H1 (cell line): ENCODE measurements around the gene TSPAN1. TPM values are rescaled to one million over a fixed set of nuclear protein-coding genes. Genes with fewer than 3 reads are reported as not detected.

ENCODE experiments used
- CTCF ChIA-PET: fragments of 300-600 bp; sonication (Branson Sonifier 250); formaldehyde crosslinking; loops from one replicate; lab custom pipeline; 2021; ENCODE audit not compliant: partially characterized antibody; lab: Charles Lee
- POLR2A ChIA-PET: fragments of 300-600 bp; sonication (Branson Sonifier 250); formaldehyde crosslinking; loops from one replicate; lab custom pipeline; 2021; ENCODE audit warnings: inconsistent platforms; ENCODE audit not compliant: partially characterized antibody; lab: Charles Lee
- DNase-seq, 2 experiments: peaks; one replicate each; pipeline versions ENCODE4 v3.0.0 to v3.0.0-alpha.2; 2010 to 2022; ENCODE audit warnings: low spot score in 2 of 2, low read depth in 1 of 2, mixed read lengths in 1 of 2
- FAIRE-seq: peaks from 2 replicates; lab custom pipeline; 2011; peaks lifted over from hg19 to GRCh38; lab: Jason Lieb, UNC
- H2AFZ ChIP-seq: 2 replicates; pipeline ENCODE4 v1.8.1; 2012; ENCODE audit warnings: low read length, inconsistent platforms
- H2AK5ac ChIP-seq: 2 replicates; pipeline ENCODE4 v1.6.1; 2013; ENCODE audit warnings: low read depth, low read length
- H2BK120ac ChIP-seq: replicated peaks from 2 replicates; pipeline ENCODE3; 2013; ENCODE audit warnings: low read depth, low read length, inconsistent platforms
- H2BK12ac ChIP-seq: 2 replicates; pipeline ENCODE4 v1.6.1; 2013; ENCODE audit warnings: low read depth, low read length
- H2BK15ac ChIP-seq: 2 replicates; pipeline ENCODE4 v1.6.1; 2013; ENCODE audit warnings: low read length
- H2BK20ac ChIP-seq: 2 replicates; pipeline ENCODE4 v1.6.1; 2013; ENCODE audit warnings: low read length
- H2BK5ac ChIP-seq: 2 replicates; pipeline ENCODE4 v1.6.1; 2013; ENCODE audit warnings: low read depth, low read length
- H3K14ac ChIP-seq: 2 replicates; pipeline ENCODE4 v1.6.1; 2013; ENCODE audit warnings: inconsistent platforms; ENCODE audit not compliant: insufficient read length
- H3K18ac ChIP-seq: 2 replicates; pipeline ENCODE4 v1.6.1; 2013; ENCODE audit warnings: low read length; ENCODE audit errors: extremely low read depth
- H3K23ac ChIP-seq: 2 replicates; pipeline ENCODE4 v1.6.1; 2013; ENCODE audit warnings: inconsistent platforms; ENCODE audit not compliant: insufficient read length
- H3K23me2 ChIP-seq: 2 replicates; pipeline ENCODE4 v1.6.1; 2013; ENCODE audit warnings: low read depth, low read length
- H3K27ac ChIP-seq: 2 replicates; pipeline ENCODE4 v1.6.1; 2011; ENCODE audit warnings: low read depth, low read length, inconsistent platforms
- H3K27me3 ChIP-seq, 4 experiments: replicated peaks in 1 of 4; 1 replicate in 1 of 4; 2 replicates in 3 of 4; pipeline versions ENCODE4 v1.6.1 to v1.8.1; 2011 to 2013; ENCODE audit warnings: low read length in 3 of 4, mild to moderate bottlenecking in 3 of 4, inconsistent platforms in 2 of 4, mixed read lengths in 2 of 4, moderate library complexity in 1 of 4; ENCODE audit not compliant: control insufficient read depth in 3 of 4, insufficient read depth in 3 of 4; ENCODE audit errors: extremely low read depth in 1 of 4
- H3K36me3 ChIP-seq, 4 experiments: 2 replicates each; pipeline versions ENCODE4 v1.6.1 to v1.8.1; 2011 to 2013; ENCODE audit warnings: mild to moderate bottlenecking in 4 of 4, low read length in 3 of 4, moderate library complexity in 2 of 4, control low read depth in 1 of 4, inconsistent platforms in 1 of 4; ENCODE audit not compliant: insufficient read depth in 4 of 4, control insufficient read depth in 2 of 4
- H3K4ac ChIP-seq: replicated peaks from 2 replicates; pipeline ENCODE3; 2013; ENCODE audit warnings: low read length, low read depth, mixed read lengths, inconsistent platforms; ENCODE audit not compliant: insufficient read length
- H3K4me1 ChIP-seq, 4 experiments: replicated peaks in 1 of 4; 1 replicate in 1 of 4; 2 replicates in 3 of 4; pipeline versions ENCODE4 v1.6.1 to v1.8.1; 2011 to 2013; ENCODE audit warnings: low read length in 3 of 4, inconsistent platforms in 2 of 4, mixed read lengths in 1 of 4; ENCODE audit not compliant: insufficient read depth in 4 of 4, control insufficient read depth in 3 of 4
- H3K4me2 ChIP-seq, 2 experiments: 2 replicates each; pipeline versions ENCODE4 v1.6.1 to v1.8.1; 2011 to 2013; ENCODE audit warnings: low read depth in 2 of 2, low read length in 2 of 2, control low read depth in 1 of 2, inconsistent platforms in 1 of 2, mild to moderate bottlenecking in 1 of 2; ENCODE audit not compliant: insufficient read depth in 1 of 2
- H3K4me3 ChIP-seq, 4 experiments: fragments of 200-600, 300-600 bp in 1 of 4; sonication (generic), shearing (Covaris generic), sonication (Bioruptor Twin) in 1 of 4; 2 replicates each; pipeline versions ENCODE4 v1.5.1 to v1.8.1; 2011 to 2016; ENCODE audit warnings: low read length in 4 of 4, low read depth in 3 of 4, control low read depth in 2 of 4, inconsistent platforms in 2 of 4, mild to moderate bottlenecking in 2 of 4, mixed read lengths in 1 of 4, moderate library complexity in 1 of 4; ENCODE audit not compliant: insufficient read depth in 2 of 4; ENCODE audit errors: extremely low read depth in 1 of 4
- H3K56ac ChIP-seq: replicated peaks from 2 replicates; pipeline ENCODE3; 2013; ENCODE audit warnings: low read depth, mild to moderate bottlenecking, mixed read lengths, low read length, inconsistent platforms; ENCODE audit not compliant: insufficient read length
- H3K79me1 ChIP-seq: 2 replicates; pipeline ENCODE4 v1.6.1; 2013; ENCODE audit warnings: low read depth, low read length, control low read depth
- H3K79me2 ChIP-seq, 2 experiments: 2 replicates each; pipeline versions ENCODE4 v1.6.1 to v1.8.1; 2012 to 2013; ENCODE audit warnings: low read length in 2 of 2, mild to moderate bottlenecking in 2 of 2, inconsistent platforms in 1 of 2; ENCODE audit not compliant: insufficient read depth in 2 of 2, control insufficient read depth in 1 of 2
- H3K9ac ChIP-seq, 4 experiments: replicated peaks in 1 of 4; 1 replicate in 1 of 4; 2 replicates in 3 of 4; pipeline versions ENCODE4 v1.6.1 to v1.8.1; 2011 to 2013; ENCODE audit warnings: low read depth in 3 of 4, low read length in 3 of 4, control low read depth in 2 of 4, mild to moderate bottlenecking in 2 of 4, moderate library complexity in 2 of 4, inconsistent platforms in 1 of 4; ENCODE audit errors: extremely low read depth in 1 of 4
- H3K9me3 ChIP-seq, 2 experiments: 2 replicates each; pipeline versions ENCODE4 v1.6.1 to v1.8.1; 2012 to 2013; ENCODE audit warnings: mild to moderate bottlenecking in 2 of 2, moderate library complexity in 2 of 2, control low read depth in 1 of 2, inconsistent platforms in 1 of 2, low read depth in 1 of 2, low read length in 1 of 2, mixed read lengths in 1 of 2; ENCODE audit not compliant: insufficient read depth in 2 of 2
- H4K20me1 ChIP-seq, 2 experiments: replicated peaks in 1 of 2; 2 replicates each; pipeline versions ENCODE3 to v1.8.1; 2011 to 2013; ENCODE audit warnings: inconsistent platforms in 2 of 2, low read length in 2 of 2, mild to moderate bottlenecking in 1 of 2; ENCODE audit not compliant: insufficient read depth in 2 of 2, control insufficient read depth in 1 of 2
- H4K5ac ChIP-seq: 2 replicates; pipeline ENCODE4 v1.6.1; 2013; ENCODE audit warnings: low read length, low read depth, mixed read lengths, inconsistent platforms; ENCODE audit not compliant: insufficient read length
- H4K8ac ChIP-seq: 2 replicates; pipeline ENCODE4 v1.8.0; 2013; ENCODE audit warnings: mild to moderate bottlenecking, moderate library complexity, low read length, inconsistent platforms; ENCODE audit not compliant: insufficient read depth; ENCODE audit errors: extremely low read depth
- H4K91ac ChIP-seq: replicated peaks from 2 replicates; pipeline ENCODE3; 2013; ENCODE audit warnings: low read length, mixed read lengths, inconsistent platforms; ENCODE audit not compliant: insufficient read length
- CEBPB ChIP-seq: IDR thresholded peaks from 2 replicates; pipeline ENCODE4 v1.6.1; 2012; ENCODE audit warnings: low read depth, low read length
- JUN ChIP-seq: IDR thresholded peaks from 2 replicates; pipeline ENCODE4 v1.6.1; 2011; ENCODE audit warnings: low read depth, mild to moderate bottlenecking, improper control_type of control experiment, low read length
- NANOG ChIP-seq: IDR thresholded peaks from 2 replicates; pipeline ENCODE4 v1.6.1; 2011; ENCODE audit warnings: low read length, low read depth, mild to moderate bottlenecking, inconsistent platforms; ENCODE audit not compliant: insufficient read depth, poor library complexity, severe bottlenecking
- PHF8 ChIP-seq: fragments of 200-600 bp; sonication (generic); conservative IDR thresholded peaks from 2 replicates; pipeline ENCODE4 v1.7.1; 2012; ENCODE audit warnings: low read depth, mild to moderate bottlenecking, inconsistent platforms, low read length, moderate library complexity
- RFX5 ChIP-seq: IDR thresholded peaks from 2 replicates; pipeline ENCODE4 v1.6.1; 2011; ENCODE audit warnings: low read depth, low read length, improper control_type of control experiment, borderline replicate concordance
- RNF2 ChIP-seq: fragments of 200-900, 300-1000 bp; sonication (generic); IDR thresholded peaks from 2 replicates; pipeline ENCODE4 v1.7.1; 2016; ENCODE audit warnings: borderline replicate concordance, low read depth, mild to moderate bottlenecking, antibody characterized with exemption, low read length; ENCODE audit not compliant: poor library complexity, severe bottlenecking; ENCODE audit errors: missing control alignments
- SIX5 ChIP-seq: IDR thresholded peaks from 2 replicates; pipeline ENCODE4 v1.6.1; 2011; ENCODE audit warnings: mild to moderate bottlenecking, low read depth, low read length
- TAF1 ChIP-seq: IDR thresholded peaks from 2 replicates; pipeline ENCODE4 v1.6.1; 2011; ENCODE audit warnings: mild to moderate bottlenecking, low read depth, low read length
- TAF7 ChIP-seq: optimal IDR thresholded peaks from 2 replicates; pipeline ENCODE3; 2011; ENCODE audit warnings: low read depth, mild to moderate bottlenecking, inconsistent platforms, low read length, moderate library complexity, borderline replicate concordance
- TEAD4 ChIP-seq: IDR thresholded peaks from 2 replicates; pipeline ENCODE4 v1.6.1; 2012; ENCODE audit warnings: low read depth, low read length, inconsistent platforms, mixed read lengths
- WGBS, 2 experiments: shearing (Covaris generic) in 1 of 2; methylation state at CpG; one replicate each; pipeline versions ENCODE4 v1.1.6 to v1.1.7; 2013 to 2015; ENCODE audit warnings: low lambda C conversion rate in 2 of 2, mixed read lengths in 2 of 2, inconsistent platforms in 1 of 2, low coverage in 1 of 2, missing lambda C conversion rate in 1 of 2; ENCODE audit not compliant: insufficient replicate concordance in 2 of 2, insufficient coverage in 1 of 2, insufficient read length in 1 of 2; ENCODE audit errors: extremely low coverage in 1 of 2, missing lambda C conversion rate in 1 of 2; 5-methylcytosine and 5-hydroxymethylcytosine counted together
- polyA plus RNA-seq, 7 experiments: library from polyadenylated mRNA; depleted of rRNA in 3 of 7; stranded (reverse) in 5 of 7; unstranded in 2 of 7; fragments of >200 nt in 5 of 7; fragments of 200-250 nt in 2 of 7; gene quantifications; 1 replicate in 5 of 7; 2 replicates in 1 of 7; 4 replicates in 1 of 7; pipeline versions ENCODE4 v1.2.1 to v1.2.3, GENCODE V29; 2011 to 2013; ENCODE audit warnings: missing spikeins in 2 of 7, mixed read lengths in 2 of 7
- total RNA-seq: library from RNA; stranded (reverse); fragmentation: NEBNext Ultra II Directional; extraction: Animal tissue kit (Norgen Biotek cat#: 25700); gene quantifications from 2 replicates; pipeline ENCODE4 v1.2.1, GENCODE V29; 2021

The TSPAN1 gene
- total and polyA plus RNA-seq, 2 of the 8 experiments (the other 6 are each of a cell fraction or from before 2014, with no cell fraction given), result 0.05 TPM; not detected in 1

GRCh38 chr1:46159516-46159915 lies 15.4 kb upstream of the TSPAN1 start:
- CTCF ChIA-PET, result interaction anchor here (1.3 kb wide), 1 partner anchor 12 kb away, joined by 3 read pairs; no protein-coding TSS in a partner anchor
- TF ChIP-seq SIX5, result no peak
- TF ChIP-seq PHF8, result no peak
- TF ChIP-seq RFX5, result no peak
- TF ChIP-seq CEBPB, result no peak
- no peak for TF ChIP-seq NANOG
- TF ChIP-seq TAF7, result no peak
- TF ChIP-seq RNF2, result no peak
- TF ChIP-seq TAF1, result no peak
- TF ChIP-seq TEAD4, result no peak
- no peak for TF ChIP-seq JUN
- TF ChIP-seq, all 59 proteins: peak for 0
- Histone ChIP-seq H3K4me1 (no peaks in the 10 kb centered on the region), H3K18ac (no peak overlapping the region), H3K27me3 (no peaks in the 10 kb centered on the region), H4K8ac (no peak overlapping the region), H2BK15ac (no peak overlapping the region; the same call in 1 of the 2 replicates), H2BK5ac (no peak overlapping the region), H3K4ac (no peak overlapping the region), H3K56ac (no peak overlapping the region), H3K14ac (no peak overlapping the region), H3K4me3 (no peak overlapping the region), H4K20me1 (no peaks in the 10 kb centered on the region), H2BK20ac (no peak overlapping the region), H3K79me2 (no peaks in the 10 kb centered on the region), H3K9ac (no peak overlapping the region), H3K4me2 (no peak overlapping the region), H3K27ac (no peak overlapping the region), H3K23me2 (no peaks in the 10 kb centered on the region; the same call in 1 of the 2 replicates), H3K79me1 (no peaks in the 10 kb centered on the region), H3K9me3 (no peaks in the 10 kb centered on the region), H4K5ac (no peak overlapping the region), H2BK120ac (no peak overlapping the region), H2AK5ac (no peak overlapping the region), H3K36me3 (no peaks in the 10 kb centered on the region), H2BK12ac (no peak overlapping the region), H4K91ac (no peak overlapping the region), H2AFZ (no peak overlapping the region), H3K23ac (no peak overlapping the region)
- POLR2A ChIA-PET, result no interaction called here
- 78% methylated on average over 3 of the region's 3 CpGs; no CpG with 5 or more reads in 1 of the 2 experiments for WGBS, 2 experiments
- DNase-seq, result no peak
- no peak for FAIRE-seq
